Body of pancreas (tissue), 4 donors: ENCODE results near the gene TOMT. TPM values are rescaled to one million over a fixed set of nuclear protein-coding genes. Genes with fewer than 3 reads are reported as not detected.
A peak's percentile ranks its signal among the peaks of the same experiment; 100 is the strongest.

Experiments
- ATAC-seq: fragments of 150-250 bp; one replicate; pipeline ENCODE4 v1.9.1; 2016
- DNase-seq, 4 donors: peaks; one replicate each; pipeline ENCODE4 v3.0.0-alpha.2; 2019
- H3K27ac ChIP-seq, 4 donors: fragments of 200-600 bp; sonication (generic); 1 replicate in 3 of 4; 2 replicates in 1 of 4; pipeline versions ENCODE4 v1.5.1 to v1.6.1; 2016 to 2019; ENCODE audit warnings: mild to moderate bottlenecking in 1 of 4, mixed read lengths in 1 of 4, moderate library complexity in 1 of 4
- H3K27me3 ChIP-seq, 2 donors: fragments of 200-600 bp; sonication (generic); one replicate each; pipeline ENCODE4 v1.6.0; 2016; ENCODE audit warnings: mild to moderate bottlenecking in 1 of 2
- H3K36me3 ChIP-seq, 2 donors: fragments of 200-600 bp; sonication (generic); replicated peaks in 1 of 2; 2 replicates each; pipeline ENCODE4 v1.5.1; 2016; ENCODE audit warnings: low read depth in 2 of 2; ENCODE audit not compliant: insufficient read depth in 1 of 2
- H3K4me1 ChIP-seq: fragments of 200-600 bp; sonication (generic); one replicate; pipeline ENCODE4 v1.6.0; 2016
- H3K4me3 ChIP-seq, 2 donors: fragments of 200-600 bp; sonication (generic); 1 replicate in 1 of 2; 2 replicates in 1 of 2; pipeline ENCODE4 v1.5.1; 2016 to 2019
- H3K9me3 ChIP-seq, 3 donors: fragments of 200-600 bp; sonication (generic); 1 replicate in 2 of 3; 2 replicates in 1 of 3; pipeline ENCODE4 v1.5.1; 2016
- POLR2A ChIP-seq, 3 donors: fragments of 450-650 bp; IDR thresholded peaks; one replicate each; pipeline ENCODE4 v1.6.1; 2016; ENCODE audit warnings: antibody characterized with exemption in 3 of 3, mild to moderate bottlenecking in 2 of 3
- WGBS, 2 donors: methylation state at CpG; one replicate each; pipeline ENCODE4 v1.1.5; 2017; 5-methylcytosine and 5-hydroxymethylcytosine counted together
- intact Hi-C: fragments of 100-400 bp; cut with DNase I; formaldehyde crosslinking; loops from one replicate; pipeline ENCODE4 v1.15.1; 2023
- total RNA-seq, 2 donors: library from RNA; depleted of rRNA; stranded (reverse); fragments of >200 nt; gene quantifications; one replicate each; pipeline ENCODE4 v1.1.0, GENCODE V29; 2016
- TF ChIP-seq, protein P1 (sequence below), 7 experiments: fragments of 450-650 bp in 4 of 7; fragments of 200-600 bp in 3 of 7; sonication (generic) in 3 of 7; IDR thresholded peaks; one replicate each; pipeline ENCODE4 v1.5.1; 2016 to 2019; ENCODE audit warnings: antibody characterized with exemption in 7 of 7

Gene TOMT
- total RNA-seq, 2 donors from 2014 or later, result not detected

DNA sequence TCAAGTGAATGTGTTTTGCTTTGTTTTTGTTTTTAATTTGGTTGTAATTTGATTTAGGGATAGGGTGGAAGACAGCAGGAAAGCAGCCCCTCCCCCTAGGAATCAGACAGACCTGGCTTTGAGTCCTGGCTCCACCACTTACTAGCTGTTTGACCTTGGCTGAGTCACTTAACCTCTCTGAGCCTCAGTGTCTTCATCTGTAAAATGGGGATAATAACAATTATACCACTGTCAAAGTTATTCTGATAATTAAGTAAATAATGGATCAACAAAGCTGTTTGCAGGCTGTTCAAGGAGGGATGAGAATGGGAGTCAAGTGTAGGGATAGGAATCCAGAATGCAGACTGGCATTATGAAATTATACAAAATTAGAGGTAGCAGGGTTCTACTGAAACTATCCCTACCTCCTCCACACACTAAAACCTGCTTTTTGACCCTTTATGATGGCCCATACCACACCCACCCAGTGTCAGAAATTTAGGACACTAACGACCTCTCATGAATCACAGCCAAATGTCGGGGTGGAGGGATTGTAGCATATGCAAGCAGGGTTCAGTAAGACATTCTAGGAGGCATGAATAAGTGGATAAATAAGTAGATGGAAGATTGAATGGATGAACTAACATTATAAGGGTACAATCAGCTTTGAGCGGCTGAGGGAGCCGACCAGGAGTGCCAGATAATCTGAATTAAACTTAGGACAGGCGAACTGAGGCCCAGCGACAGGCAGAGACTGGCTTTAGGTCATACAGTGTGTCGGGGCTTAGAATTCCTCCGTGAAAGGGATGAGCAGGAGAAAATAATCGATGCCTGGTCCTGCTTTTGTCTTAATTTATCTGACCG, 5.8 kb downstream of the TOMT start:
- H3K9me3 ChIP-seq, result no peaks in the 10 kb centered on the region
- H3K36me3 ChIP-seq, result no peaks in the 10 kb centered on the region
- ATAC-seq (no peak), DNase-seq (no peak)
- no peaks in the 10 kb centered on the region for H3K27me3 ChIP-seq
- peaks cover 15% of the 10 kb centered on the region for H3K4me1 ChIP-seq
- intact Hi-C loops, result no loop called here
- peak overlapping the region; percentile 96 to 98 (median 96) for H3K27ac ChIP-seq
- H3K4me3 ChIP-seq, result no peak overlapping the region
- TF ChIP-seq POLR2A (IDR thresholded peaks at IDR 0.05), result no peak
- TF ChIP-seq, protein P1, sequence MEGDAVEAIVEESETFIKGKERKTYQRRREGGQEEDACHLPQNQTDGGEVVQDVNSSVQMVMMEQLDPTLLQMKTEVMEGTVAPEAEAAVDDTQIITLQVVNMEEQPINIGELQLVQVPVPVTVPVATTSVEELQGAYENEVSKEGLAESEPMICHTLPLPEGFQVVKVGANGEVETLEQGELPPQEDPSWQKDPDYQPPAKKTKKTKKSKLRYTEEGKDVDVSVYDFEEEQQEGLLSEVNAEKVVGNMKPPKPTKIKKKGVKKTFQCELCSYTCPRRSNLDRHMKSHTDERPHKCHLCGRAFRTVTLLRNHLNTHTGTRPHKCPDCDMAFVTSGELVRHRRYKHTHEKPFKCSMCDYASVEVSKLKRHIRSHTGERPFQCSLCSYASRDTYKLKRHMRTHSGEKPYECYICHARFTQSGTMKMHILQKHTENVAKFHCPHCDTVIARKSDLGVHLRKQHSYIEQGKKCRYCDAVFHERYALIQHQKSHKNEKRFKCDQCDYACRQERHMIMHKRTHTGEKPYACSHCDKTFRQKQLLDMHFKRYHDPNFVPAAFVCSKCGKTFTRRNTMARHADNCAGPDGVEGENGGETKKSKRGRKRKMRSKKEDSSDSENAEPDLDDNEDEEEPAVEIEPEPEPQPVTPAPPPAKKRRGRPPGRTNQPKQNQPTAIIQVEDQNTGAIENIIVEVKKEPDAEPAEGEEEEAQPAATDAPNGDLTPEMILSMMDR (IDR thresholded peaks at IDR 0.05), result no peak
- 1% methylated on average over 9 to 10 of the region's 10 CpGs for whole genome bisulfite sequencing, 2 donors

DNA sequence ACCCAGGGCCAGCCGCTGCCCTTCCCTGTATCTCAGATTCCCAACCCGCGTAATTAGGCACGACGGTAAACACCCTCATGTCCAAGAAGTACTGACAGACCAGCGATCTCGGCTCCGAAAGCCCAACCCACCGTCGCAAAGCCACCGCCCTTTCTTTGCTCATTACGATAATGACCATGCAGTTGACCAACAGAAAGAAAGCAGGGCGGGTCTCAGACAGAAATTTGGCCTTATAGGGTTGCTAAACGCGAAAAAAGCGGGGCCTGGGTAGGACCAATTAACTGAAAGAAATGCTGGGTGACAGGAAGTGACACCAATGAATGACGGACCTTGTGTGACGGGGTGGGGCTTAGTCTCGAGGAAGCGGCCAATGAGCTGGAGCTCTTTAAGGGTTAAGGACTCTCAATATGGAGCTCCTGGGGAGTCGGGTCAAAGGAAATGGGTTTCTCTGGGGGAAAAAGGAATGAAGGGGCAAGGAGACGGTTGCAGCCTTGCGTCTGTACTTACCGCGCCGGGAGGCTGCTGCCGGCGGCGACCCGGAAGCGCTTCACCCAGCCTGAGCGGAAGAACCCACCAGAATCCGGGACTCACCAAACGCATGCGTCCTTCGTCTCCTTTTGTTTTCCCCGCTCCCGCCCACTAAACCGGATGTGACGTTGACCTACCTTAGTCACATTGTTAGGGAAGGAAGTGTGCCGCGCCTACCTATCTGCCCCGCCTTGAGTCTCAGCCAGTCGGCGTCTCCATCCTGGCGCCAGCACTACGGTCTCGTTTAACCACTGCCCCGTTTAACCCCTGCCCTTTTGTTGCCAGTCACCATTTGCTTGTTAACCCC, 6.6 kb downstream of the TOMT start, which contains the start of gene ANAPC15:
ANAPC15 (minus strand) TSS at position 553 of the 835 bp plus-strand sequence. CDS start 1,419 bp downstream, outside the sequence.
- intact Hi-C loops, result no loop called here
- DNase-seq (peak; percentile 98 to 100 (median 99)), ATAC-seq (peak; percentile 93)
- H3K36me3 ChIP-seq, result no peaks in the 10 kb centered on the region
- H3K9me3 ChIP-seq, result no peaks in the 10 kb centered on the region
- WGBS, 2 donors, result 0% methylated on average over 39 to 49 of the region's 49 CpGs
- H3K4me1 ChIP-seq, result peaks cover 15% of the 10 kb centered on the region
- H3K27ac ChIP-seq, result peak within 1 kb of the TSS; percentile 96 to 98 (median 96)
- H3K27me3 ChIP-seq, result no peaks in the 10 kb centered on the region
- TF ChIP-seq, protein P1 (IDR thresholded peaks at IDR 0.05), result peak in 3 of 7 experiments; percentile 6 to 23 (median 15)
- peak; percentile 77 to 95 (median 91) for TF ChIP-seq POLR2A (IDR thresholded peaks at IDR 0.05)
- H3K4me3 ChIP-seq, result peak within 1 kb of the TSS; percentile 31 to 42

DNA sequence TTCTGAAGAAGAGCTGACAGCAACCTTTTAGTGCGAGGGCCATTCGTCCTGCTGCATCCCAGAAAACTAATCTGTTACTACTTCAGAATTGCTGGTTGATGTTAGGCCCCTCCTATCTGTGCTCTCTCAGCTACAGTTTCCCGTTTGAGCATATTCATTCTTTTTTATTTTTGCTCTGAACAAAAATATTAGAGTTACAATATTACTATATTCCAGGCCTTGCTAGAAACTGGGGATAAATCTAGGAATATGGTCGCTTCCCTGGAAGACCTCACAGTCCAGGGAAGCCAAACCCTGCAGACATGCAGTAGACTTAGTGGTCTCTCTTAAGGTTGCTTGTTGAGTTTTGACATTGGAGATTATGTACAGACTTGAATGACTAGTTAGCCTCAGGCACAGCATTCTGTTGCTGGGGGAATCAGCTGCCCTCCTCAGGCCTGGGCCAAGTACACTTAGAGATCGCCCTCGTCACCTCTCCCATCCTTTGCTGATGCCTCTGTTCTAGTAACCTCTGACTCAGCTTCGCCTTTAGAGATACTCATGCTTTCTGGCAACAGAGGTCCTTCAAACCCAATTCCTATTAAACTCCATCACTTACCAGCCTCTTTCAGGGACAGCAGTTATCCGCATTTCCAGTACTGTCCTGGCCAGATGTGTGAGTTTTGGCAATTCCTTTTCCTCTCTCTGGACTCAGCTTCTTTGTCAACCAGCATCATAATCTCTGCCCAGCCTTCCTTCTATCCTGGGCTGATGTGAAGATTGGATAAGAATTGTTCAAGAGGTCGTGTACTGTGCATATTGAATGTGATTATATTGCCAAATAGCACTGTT, 7.5 kb downstream of the TOMT start:
- no peaks in the 10 kb centered on the region for H3K9me3 ChIP-seq
- DNase-seq, result no peak
- 61 to 63% methylated on average over 9 of the region's 9 CpGs for WGBS, 2 donors
- TF ChIP-seq POLR2A (IDR thresholded peaks at IDR 0.05), result no peak
- TF ChIP-seq, protein P1 (IDR thresholded peaks at IDR 0.05), result no peak
- intact Hi-C loops, result no loop called here
- no peaks in the 10 kb centered on the region for H3K36me3 ChIP-seq
- no peaks in the 10 kb centered on the region for H3K27me3 ChIP-seq
- H3K4me1 ChIP-seq, result peaks cover 17% of the 10 kb centered on the region
- peak; percentile 0 for ATAC-seq
- no peak overlapping the region for H3K4me3 ChIP-seq
- H3K27ac ChIP-seq, result peak overlapping the region; percentile 81 to 97 (median 96)

DNA sequence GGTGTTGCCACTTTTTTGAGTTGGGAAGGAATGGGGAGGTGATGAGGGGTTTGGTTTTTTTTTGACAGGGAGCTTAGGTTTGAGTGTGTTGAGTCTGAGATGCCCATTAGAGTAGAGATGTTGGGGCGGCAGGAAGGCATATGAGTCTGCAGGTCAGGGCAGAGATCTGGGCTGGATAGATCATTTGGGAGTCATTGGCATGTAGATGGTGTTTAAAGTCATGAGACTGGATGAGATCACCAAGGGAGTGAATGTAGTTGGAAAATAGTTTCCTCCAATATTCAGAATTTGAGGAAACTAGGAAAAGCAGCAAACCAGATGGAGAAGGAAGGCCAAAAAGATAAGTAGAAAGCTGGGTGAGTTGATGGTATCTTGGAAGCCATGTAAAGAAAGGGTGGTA, 8.8 kb downstream of the TOMT start:
- WGBS, 2 donors, result 92 to 93% methylated on average over 1 of the region's 1 CpG
- Histone ChIP-seq H3K27ac (no peak overlapping the region), H3K4me1 (peaks cover 20% of the 10 kb centered on the region), H3K36me3 (no peaks in the 10 kb centered on the region), H3K9me3 (no peaks in the 10 kb centered on the region), H3K27me3 (no peaks in the 10 kb centered on the region), H3K4me3 (no peak overlapping the region)
- DNase-seq (no peak), ATAC-seq (no peak)
- TF ChIP-seq, protein P1 (IDR thresholded peaks at IDR 0.05), result no peak
- no peak for TF ChIP-seq POLR2A (IDR thresholded peaks at IDR 0.05)
- intact Hi-C loops, result no loop called here
